ENCODE results near the gene ADD3. TPM values are rescaled to one million over a fixed set of nuclear protein-coding genes. Genes with fewer than 3 reads are reported as not detected.

The ADD3 gene
- total and polyA plus RNA-seq, 8 donors: 62.0 to 362 (median 322) TPM

GRCh38 chr10:110138197-110138812, 130.5 kb downstream of the ADD3 start:
- Histone ChIP-seq H3K4me3 (no peak overlapping the region), H3K27me3 (no peaks in the 10 kb centered on the region), H3K36me3 (peaks cover 0 to 3% of the 10 kb centered on the region in 2 donors), H3K27ac (peak overlapping the region in 1 of 2 donors; percentile 82), H3K4me1 (peaks cover 7 to 36% of the 10 kb centered on the region in 2 donors), H3K9me3 (no peaks in the 10 kb centered on the region)
- peak; percentile 53 to 69 for TF ChIP-seq CTCF (IDR thresholded peaks at IDR 0.05)
- DNase-seq (peak in 1 of 4 donors; percentile 70), ATAC-seq (peak; percentile 74)
- intact Hi-C loops (cut with DNase I): loop anchor here in 1 of 2 donors (5.0 kb wide), 1 partner anchor 139 kb away; no protein-coding TSS in a partner anchor

- H3K27ac ChIP-seq: peak overlapping the region in 1 of 2 donors; percentile 69
- ATAC-seq: peak; percentile 13
- DNase-seq: no peak
- intact Hi-C loops (cut with DNase I): no loop called here
- no peak for TF ChIP-seq CTCF (IDR thresholded peaks at IDR 0.05)
- H3K36me3 ChIP-seq: no peaks in the 10 kb centered on the region
- no peaks in the 10 kb centered on the region for H3K27me3 ChIP-seq
- H3K4me3 ChIP-seq: no peak overlapping the region
- H3K9me3 ChIP-seq: no peaks in the 10 kb centered on the region
- H3K4me1 ChIP-seq: peaks cover 7 to 36% of the 10 kb centered on the region in 2 donors
Measured at GRCh38 chr10:110141185-110141584, 133.4 kb downstream of the ADD3 start.

GRCh38 chr10:110141871-110142635, 134.3 kb downstream of the ADD3 start:
- no peaks in the 10 kb centered on the region for H3K27me3 ChIP-seq
- no peak overlapping the region for H3K4me3 ChIP-seq
- ATAC-seq (peak; percentile 71), DNase-seq (peak in 1 of 4 donors; percentile 49)
- H3K27ac ChIP-seq: peak overlapping the region in 1 of 2 donors; percentile 69
- H3K9me3 ChIP-seq: no peaks in the 10 kb centered on the region
- peaks cover 7 to 36% of the 10 kb centered on the region in 2 donors for H3K4me1 ChIP-seq
- no peak for TF ChIP-seq CTCF (IDR thresholded peaks at IDR 0.05)
- H3K36me3 ChIP-seq: no peaks in the 10 kb centered on the region
- intact Hi-C loops (cut with DNase I): no loop called here

GRCh38 chr10:110142965-110143364, 135.2 kb downstream of the ADD3 start:
- peaks cover 0 to 2% of the 10 kb centered on the region in 2 donors for H3K27me3 ChIP-seq
- intact Hi-C loops (cut with DNase I): no loop called here
- no peak for TF ChIP-seq CTCF (IDR thresholded peaks at IDR 0.05)
- no peaks in the 10 kb centered on the region for H3K36me3 ChIP-seq
- no peak for DNase-seq
- H3K4me1 ChIP-seq: peaks cover 7 to 28% of the 10 kb centered on the region in 2 donors
- ATAC-seq: no peak
- no peak overlapping the region for H3K27ac ChIP-seq
- H3K4me3 ChIP-seq: no peak overlapping the region
- H3K9me3 ChIP-seq: no peaks in the 10 kb centered on the region

- Histone ChIP-seq H3K36me3 (no peaks in the 10 kb centered on the region), H3K9me3 (no peaks in the 10 kb centered on the region), H3K4me3 (no peak overlapping the region), H3K4me1 (peaks cover 7 to 21% of the 10 kb centered on the region in 2 donors), H3K27ac (no peak overlapping the region), H3K27me3 (peaks cover 0 to 3% of the 10 kb centered on the region in 2 donors)
- no peak for ATAC-seq
- intact Hi-C loops (cut with DNase I): no loop called here
- no peak for TF ChIP-seq CTCF (IDR thresholded peaks at IDR 0.05)
- no peak for DNase-seq
Measured at GRCh38 chr10:110144507-110144906, 136.7 kb downstream of the ADD3 start.

All from left lung (tissue), 10 donors.